SKM-1 treated with dmso at 0.1 percent for 144 hours (cell line): Measurements from ENCODE around the gene STARD7.
"Not testable (repeated sequence)": the region's sequence is repeated elsewhere in the genome, so short reads cannot be mapped to it uniquely, and the experiment has no call there.

Experiments
- DNase-seq: peaks from one replicate; lab custom pipeline; 2025; ENCODE audit not compliant: unreplicated experiment; lab: John Stamatoyannopoulos, UW

Gene STARD7

DNA sequence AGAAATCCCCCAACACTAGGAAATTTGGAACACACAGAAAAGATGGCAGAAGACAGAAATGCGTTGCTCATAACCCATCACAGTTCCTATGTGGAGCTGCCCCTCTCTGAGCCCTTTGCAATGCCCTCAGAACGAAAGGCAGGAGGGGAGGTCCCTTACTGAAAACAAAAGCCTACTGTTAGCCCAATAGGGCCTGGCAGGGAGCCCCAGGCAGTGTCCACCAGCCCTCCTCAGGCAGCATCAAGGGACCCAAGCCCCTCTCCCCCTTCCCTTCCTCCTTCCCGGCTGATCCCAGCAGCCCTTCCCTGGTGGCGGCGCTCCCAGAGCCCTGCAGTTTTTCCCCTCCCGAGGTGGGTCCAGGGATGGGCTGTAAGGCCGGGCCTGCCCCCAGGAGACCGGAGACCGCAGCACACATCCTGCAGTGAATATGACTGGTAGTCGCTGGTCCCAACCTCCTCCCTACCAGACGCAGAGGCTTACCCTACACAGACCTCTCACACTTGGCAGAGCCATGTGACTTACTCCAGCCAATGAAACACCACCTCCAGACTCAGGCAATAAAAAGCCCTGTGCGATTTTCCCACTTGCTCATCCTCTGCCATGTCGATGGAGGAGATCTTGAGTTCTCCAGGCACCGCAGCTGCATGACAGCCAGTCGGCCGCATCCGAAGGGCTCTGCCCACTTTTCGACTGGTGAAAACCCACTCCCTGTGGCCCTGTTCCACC, 44.0 kb downstream of the STARD7 start:
- no peak for DNase-seq

DNA sequence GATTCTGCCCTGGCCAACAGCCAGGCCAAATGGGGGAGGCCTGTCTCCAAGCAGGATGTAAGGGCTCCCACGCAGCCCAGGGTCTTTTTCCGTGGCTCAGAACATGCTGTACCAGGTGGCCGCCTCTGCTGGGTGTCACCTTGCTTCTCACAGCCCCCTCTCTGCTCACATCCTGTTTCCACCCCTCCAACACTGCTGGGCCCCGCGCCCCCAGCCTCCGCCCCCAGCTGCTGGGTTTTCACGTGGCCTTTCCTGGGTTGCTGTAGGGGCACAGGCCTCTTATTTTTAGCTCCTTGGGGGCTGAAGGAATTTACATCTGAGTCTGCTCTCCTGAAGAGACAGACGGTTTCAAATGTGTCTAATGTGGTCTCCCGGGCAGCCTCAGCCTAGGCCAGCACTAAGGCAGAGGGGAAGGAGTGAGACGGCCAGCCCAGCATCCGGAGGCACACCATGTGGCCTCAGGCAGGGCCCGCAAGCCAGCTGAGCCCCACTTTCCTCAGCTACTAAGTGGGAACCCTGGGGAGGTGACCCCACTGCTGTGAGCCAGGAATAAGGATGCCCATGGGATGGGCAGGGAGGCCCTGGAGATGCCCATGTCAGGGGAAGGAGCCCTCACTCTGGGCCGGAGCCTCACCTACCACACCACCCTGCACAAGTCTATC, 44.7 kb downstream of the STARD7 start:
- no peak for DNase-seq

DNA sequence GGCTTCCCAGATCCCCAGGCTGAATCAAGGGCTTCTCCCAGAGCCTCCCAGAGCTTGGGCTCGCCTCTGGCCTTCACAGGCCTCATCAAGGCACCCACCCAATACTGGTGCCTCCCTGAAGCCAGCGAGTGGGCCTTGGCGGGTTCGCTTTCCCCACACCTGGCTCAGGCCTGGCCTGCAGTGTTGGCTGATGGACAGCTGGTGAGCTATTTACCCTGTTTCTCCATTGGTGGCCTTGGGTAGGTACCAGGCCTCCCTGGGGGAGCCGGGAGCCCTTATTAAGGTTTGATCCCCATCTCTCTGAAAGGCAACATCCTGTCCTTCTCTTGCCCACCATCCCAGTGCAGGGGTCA, 45.2 kb downstream of the STARD7 start:
- DNase-seq, result no peak

DNA sequence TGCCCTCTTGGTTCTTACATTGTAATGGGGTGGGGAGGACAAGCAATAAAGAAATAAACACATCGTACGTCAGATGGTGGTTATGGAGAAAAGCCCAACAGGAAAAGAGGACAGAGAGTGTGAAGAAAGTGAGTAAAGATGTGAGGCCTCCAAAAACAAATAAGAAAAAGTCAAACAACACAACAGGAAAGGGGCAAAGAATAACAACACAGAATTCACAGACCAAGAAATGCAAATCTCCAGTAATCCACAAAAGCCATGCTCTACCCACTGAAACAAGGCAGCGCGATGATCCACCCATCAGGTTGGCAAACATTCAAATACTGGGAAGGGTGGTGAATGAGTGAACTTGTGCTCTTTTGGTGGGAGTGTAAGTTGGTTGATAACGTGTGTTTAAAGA, 46.7 kb downstream of the STARD7 start:
- no peak for DNase-seq

DNA sequence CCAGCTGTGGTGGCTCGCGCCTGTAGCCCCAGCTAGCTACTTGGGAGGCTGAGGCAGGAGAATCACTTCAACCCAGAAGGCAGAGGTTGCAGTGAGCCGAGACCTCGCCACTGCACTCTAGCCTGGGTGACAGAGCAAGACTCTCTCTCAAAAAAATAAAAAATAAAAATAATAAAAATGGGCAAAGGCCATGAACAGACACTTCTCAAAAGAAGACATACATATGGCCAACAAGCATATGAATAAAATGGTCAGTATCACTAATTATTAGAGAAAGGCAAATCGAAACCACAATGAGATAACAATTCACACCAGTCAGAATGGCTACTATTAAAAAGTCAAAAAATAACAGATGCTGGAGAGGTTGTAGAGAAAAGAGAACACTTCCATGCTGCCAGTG, 48.3 kb downstream of the STARD7 start:
- not testable (repeated sequence) for DNase-seq

DNA sequence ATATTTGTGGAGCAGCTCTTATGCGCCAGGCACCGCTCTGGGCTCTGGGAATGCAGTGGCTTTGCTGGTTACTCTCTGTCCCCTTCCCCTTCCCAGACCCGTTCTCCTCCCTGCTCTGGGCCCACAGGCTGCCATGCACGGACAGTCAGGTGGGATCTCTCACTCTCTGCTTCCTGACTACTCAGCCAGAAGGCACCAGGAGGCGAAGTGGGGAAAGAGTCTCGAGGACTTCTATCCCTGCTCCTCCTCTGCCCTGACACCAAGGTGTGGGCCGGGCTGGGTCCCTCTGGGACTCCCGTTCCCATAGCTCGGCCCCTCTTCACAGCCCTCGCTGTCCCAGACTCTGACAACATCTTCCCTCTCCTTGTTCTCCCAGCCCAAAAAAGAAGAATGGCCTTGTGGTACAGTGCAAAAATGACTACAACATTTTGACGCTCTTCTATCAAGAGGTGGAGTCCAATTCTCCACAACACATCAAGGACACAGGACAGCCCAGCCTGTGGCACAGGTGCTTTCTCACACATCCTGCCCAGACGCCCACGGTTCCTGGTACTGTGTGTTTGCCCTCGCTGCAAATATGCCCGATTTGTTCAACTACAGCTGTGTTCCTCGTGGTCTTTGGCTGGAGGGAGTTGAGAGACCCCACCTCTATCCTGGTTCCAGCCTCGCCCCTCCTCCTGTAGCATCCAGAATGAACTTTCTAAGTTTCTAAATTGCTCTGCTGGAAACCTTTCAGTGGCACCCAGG, 49.4 kb downstream of the STARD7 start:
- no peak for DNase-seq

DNA sequence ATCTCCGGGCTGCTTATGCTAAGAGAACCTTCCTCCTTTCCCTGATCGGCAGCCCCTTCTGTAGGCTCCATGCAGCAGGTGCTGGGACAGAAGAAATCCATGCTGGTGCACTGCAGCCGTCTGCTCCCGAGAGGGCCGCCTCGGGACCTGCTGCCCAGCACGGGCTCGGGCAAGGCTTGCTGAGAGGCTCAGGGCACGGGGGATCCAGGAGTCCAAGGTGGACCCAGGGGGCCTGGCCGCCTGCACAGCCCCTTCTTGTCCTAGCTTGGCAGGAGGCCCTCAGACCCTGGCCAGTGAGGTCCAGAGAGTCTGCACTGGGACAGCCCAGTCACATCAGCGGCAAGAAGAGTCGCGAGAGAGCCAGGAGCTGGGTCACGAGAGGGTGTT, 50.1 kb downstream of the STARD7 start:
- no peak for DNase-seq

DNA sequence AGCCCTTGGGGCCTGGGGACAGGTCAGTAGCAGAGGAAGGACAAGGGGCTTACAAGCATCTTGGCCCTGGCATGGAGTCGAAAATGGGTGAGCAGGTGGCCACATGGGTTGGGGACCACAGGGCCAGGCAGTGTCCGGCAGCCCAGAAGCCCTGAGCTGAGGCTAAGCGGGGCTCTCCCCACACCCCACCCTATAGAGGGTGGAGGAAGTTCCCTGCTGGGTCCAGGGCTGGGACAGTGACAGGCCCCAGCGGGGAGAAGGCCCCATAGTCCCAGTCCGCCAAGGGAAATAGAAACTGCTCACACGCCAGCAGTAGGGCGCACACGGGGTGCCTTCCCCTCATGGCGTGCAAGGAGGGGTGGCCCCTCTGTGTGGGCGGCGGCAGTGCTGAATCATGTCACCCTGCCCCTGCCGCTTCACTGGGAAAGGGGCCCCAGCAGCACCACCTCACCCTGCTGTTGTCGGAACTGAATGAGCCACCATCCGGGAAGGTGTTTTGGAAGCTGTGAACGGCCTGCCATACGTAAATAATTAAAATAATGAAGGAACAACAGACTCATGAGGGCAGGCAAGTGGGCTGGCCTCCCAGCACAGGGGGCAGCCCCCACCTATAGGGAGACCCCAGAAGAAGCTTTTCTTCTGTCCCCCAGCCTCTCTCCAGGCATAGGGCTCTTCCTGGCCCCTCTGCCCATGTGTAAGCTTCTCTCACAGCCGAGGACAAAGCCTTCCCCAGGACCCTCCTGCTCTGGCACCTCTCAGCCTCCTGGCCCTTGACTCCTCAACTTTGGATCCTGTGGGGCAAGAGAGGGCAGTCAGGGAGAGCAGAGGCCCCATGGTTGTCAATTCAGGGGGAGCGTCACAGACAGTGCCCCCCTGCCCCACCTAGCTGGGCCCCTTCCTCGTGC, 50.7 kb downstream of the STARD7 start:
- DNase-seq, result no peak

DNA sequence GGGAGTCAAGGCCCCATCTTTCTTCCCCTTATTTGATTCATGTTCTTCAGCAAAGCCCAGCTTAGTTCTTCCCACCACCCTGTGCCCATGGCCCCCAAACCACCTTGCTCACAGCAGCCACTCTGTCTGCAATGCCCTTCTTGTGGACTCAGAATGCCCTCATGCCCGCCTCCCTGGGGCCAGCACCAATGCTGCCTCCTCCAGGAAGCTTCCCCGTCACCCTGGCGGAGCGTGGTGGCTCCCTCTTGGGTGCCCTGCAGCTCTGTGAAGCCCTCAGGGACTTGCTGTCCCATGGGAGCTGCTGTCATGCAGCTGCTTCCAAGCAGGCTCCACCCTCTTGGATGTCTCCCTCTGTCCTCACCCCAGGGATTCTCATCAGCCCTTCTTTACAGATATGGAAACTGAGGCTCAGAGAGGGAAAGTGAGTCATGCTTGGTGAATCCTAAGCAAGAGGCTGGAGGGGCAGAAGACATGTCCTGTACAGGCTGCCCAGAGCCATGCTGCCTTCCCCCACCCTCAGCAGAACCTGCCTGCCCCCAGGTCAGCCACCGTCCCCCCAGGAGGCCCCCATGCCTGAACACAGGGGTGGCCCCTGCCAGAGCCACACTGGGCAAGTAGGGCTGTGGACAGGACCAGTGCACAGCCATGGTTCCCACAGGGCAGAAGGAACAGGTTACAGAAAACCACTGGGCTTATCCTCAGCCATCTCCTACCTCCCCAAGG, 51.5 kb downstream of the STARD7 start:
- DNase-seq, result no peak

DNA sequence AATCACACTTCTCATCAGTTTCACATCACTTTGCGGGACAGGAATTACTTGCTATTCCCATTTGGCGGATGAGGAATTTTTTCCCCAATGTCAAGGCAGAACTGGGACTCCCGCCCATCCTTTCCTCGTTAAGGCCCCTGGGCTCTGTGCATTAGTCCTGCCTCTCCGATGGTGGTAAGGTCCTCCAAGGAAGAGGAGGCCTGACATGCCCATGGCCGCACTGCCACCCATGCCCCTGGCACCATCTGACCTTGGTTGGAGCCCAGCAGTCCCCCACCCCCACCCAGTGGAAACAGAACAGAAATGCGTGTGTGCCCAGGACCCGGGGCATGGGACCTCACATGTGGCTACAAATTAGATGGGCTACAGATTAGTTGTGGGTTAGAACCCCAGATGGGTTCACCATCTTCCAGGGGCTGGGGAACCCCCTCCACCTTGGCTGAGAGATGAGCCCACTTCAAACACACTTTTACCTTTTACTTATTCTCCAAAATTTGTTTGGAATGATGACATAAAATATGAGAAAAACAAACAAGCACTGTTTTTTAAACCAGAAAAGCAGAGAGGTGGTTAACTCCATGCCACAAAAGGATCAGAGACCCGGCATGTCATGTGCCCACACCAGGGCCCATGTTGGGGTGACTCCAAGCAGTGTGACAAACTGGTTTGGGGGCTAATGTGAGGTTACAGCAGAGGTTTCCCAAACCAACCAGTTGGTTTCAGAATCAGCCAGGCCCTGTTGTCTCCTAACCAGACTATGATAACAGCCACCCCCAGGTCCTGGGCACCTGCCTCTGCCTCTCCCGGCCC, 52.4 kb downstream of the STARD7 start:
- DNase-seq, result no peak

DNA sequence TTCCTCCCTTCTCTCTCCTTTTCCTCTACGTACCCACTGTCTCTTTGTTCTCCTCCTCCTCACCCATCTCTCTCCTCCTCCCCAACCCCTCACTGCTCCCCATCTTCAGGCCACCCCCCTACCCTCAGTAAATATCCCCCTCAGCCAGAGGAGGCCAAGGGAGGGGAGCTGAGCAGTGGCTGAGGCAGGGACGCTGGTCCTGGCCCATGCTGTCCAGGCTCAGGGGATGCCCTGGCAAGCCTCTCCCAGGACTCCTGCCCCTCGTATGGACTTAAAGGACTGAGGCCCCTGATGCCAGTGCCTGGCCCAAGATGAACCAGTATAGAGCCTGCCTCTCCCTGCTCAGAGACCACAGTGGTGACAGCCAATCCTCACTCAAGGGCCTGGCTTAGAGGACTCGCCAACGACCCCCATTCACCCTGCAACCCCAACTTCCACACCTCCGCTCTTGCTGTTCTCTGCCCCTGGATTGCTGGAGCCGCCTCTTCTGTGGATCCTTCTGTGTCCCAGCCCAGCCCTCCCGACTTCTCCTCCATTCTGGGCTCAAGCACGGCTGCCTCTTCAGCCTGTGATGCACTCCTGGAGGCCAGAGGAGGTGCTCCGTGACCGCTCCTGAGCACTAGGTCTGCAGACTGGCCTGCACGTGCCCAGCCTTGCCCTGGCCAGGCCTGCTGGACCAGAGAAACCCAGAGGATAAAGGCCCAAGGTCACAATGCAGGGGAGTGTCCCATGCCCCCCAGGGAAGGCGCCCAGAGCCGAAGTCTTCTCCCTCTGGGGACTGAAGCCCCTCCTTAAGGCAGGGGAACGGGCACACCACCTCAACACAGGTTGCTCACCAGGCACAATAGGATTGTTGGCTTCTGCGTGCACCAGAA, 53.9 kb downstream of the STARD7 start:
- no peak for DNase-seq

DNA sequence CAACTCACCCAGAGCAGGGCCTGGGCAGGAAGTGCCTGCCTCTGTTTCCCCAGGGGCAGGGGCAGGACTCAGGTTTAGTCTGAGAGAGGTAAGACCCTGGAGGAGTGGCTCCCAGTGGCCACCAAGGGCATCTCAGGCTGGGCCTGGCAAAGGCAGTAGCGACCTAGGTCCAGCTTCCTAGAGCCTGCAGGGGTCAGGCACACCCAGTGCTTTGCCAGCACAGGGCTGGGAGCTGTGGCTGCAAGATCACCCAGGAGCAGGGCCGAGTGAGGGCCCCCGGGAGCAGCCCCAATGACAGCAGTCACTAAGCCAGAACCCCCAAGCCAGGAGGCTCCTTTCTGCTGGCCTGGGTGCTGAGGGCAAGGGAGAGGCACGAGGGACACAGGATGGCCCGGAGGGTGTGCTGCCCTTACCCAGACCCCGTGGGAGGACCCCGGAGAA, 54.6 kb downstream of the STARD7 start:
- DNase-seq, result no peak

DNA sequence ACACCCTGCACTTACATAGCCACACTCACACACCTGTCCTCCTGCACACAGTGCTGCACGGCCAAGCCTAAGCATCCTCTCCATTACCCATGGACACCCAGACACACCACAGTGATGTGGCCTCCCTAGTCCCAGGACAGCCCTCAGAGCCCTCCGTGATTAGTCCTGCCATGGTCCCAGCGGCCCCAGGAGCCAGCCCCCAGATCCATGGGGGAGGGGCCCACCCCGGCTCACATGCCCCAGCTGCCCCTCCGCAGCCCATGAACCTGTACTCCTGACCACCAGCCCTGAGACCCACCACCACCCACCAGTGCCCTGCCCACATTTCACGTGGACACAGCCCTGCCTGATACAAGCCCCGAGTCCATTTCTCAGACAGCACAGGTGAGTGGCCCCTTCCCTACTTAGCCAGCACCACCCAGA, 55.3 kb downstream of the STARD7 start:
- DNase-seq, result no peak

DNA sequence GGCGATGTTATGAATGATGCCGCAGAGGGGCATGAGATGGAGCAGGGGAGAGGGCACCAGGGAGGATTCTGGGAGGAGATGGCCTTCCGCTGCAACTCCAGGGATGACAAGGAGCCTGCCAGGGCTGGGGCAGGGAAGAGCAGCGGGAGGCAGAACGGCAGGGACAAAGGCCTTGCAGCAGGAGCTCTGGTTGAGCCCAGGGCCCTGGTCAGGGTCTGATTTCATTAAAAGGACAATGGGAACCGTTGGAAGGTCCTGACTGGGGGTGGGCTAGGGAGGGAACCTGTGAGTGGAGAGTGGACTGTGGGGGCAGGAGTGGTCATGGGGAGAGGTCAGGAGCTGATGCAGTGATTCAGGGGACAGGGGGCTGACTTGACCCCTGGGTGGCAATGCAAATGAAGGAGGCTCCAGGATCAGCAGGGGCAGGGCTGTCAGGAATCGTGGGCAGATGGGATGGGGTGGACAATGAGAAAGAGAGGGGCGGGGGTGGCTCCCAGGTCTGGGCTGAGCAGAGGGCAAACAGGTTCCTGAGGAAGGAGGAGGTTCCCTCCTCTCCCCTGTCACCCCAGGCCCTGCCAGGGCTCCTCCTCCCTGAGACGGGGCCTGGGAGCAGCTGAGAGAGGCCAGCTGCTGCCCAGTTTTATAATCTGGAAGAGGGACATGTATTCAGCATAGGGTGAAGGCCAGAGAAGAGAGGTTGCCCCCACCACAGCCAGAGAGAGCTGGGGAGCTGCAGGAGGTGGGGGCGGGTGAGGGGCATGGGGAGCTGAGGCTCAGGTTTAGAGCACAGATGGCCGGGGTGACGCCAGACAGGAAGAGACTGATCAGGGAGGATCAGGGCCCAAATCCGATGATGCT, 56.1 kb downstream of the STARD7 start:
- no peak for DNase-seq

DNA sequence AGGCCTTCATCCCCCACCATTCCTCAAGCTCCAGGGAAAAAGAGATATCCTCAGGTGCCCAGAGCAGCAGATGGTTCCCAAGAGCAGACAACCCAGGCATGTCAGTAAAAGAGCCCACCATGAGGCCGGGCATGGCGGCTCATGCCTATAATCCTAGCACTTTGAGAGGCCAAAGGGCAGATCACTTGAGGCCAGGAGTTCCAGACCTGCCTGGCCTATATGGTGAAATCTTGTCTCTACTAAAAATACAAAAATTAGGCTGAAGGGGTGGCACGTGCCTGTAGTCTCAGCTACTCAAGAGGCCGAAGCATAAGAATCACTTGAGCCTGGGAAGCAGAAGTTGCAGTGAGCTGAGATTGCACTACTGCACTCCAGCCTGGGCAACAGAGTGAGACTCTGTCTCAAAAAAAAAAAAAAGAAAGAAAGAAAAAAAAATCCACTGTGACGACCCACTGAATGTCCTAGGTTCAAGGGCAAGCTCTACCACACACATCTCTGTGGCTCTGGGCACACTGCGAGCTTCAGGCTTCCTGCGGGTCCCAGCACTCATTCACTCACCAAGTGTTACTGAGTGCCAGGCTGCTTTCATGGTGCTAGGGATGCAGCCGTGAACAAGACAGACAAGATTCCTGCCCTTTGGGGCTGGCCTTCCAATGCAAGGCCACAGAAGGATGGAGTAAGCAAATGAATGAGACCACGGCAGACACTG, 56.9 kb downstream of the STARD7 start:
- DNase-seq, result no peak

DNA sequence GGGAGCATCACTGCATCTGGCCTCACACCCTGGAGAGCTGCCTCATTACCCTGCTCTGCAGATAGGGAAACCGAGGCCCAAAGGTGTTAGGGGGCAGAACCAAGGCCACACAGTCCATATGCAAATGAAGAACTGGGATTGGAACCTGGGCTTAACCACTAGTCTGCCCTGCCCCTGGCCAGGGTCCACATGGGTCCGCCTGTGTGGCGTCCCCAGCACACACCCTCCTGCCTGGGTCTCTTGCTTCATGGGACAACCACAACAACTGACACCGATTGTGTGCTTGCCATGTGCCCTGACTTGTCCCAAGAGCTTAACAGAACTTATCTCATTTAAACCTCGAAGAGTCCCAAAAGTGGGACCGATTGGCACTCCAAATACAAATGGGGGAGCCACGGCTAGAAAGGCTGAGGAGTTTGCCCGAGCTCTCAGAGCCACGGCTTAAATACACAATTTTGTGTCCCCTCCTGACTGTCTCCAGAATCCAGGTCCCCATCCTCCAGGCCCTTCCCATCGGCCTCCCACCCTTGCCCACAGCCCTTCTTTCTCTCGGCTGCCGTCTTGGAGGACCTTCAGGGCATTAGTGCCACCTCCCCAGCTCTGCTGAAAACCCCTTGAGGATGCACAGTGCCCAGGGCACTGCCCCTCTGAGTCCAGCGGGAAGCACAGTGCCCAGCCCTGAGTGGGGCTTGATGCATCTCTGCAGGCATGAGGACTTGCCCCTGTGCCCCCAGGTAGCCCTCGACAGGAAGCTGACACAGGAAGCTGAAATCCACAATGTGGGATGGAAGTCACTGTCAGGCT, 57.6 kb downstream of the STARD7 start:
- DNase-seq, result no peak
